GM04503 (cell line): Measurements from ENCODE around the gene IL1R1.

Experiments
- DNase-seq: peaks from one replicate; pipeline ENCODE4 v3.0.0-alpha.2; 2012; ENCODE audit warnings: low read depth

Gene IL1R1

GRCh38 chr2:102204638-102205037 is 62.1 kb downstream of the IL1R1 start:
- DNase-seq: no peak

GRCh38 chr2:102206666-102207341 is 64.3 kb downstream of the IL1R1 start:
- no peak for DNase-seq

- DNase-seq: no peak
Observed at GRCh38 chr2:102208774-102209173, 66.2 kb downstream of the IL1R1 start.

- DNase-seq: no peak
Observed at GRCh38 chr2:102209474-102209873, 66.9 kb downstream of the IL1R1 start.

- DNase-seq: no peak
Observed at GRCh38 chr2:102217032-102217431, 74.5 kb downstream of the IL1R1 start.

- no peak for DNase-seq
Observed at GRCh38 chr2:102224824-102225739, 82.5 kb downstream of the IL1R1 start.

- no peak for DNase-seq
Observed at GRCh38 chr2:102226171-102226570, 83.6 kb downstream of the IL1R1 start.

GRCh38 chr2:102226612-102227391 is 84.3 kb downstream of the IL1R1 start:
- peak; percentile 19 for DNase-seq

GRCh38 chr2:102229141-102229769 is 86.7 kb downstream of the IL1R1 start:
- DNase-seq: peak; percentile 23
